Fibroblast of skin of abdomen (primary cell): Measurements from ENCODE around the gene FAM83G.

ENCODE experiments used
- DNase-seq: peaks from one replicate; pipeline ENCODE4 v3.0.0-alpha.2; 2013

FAM83G gene

DNA sequence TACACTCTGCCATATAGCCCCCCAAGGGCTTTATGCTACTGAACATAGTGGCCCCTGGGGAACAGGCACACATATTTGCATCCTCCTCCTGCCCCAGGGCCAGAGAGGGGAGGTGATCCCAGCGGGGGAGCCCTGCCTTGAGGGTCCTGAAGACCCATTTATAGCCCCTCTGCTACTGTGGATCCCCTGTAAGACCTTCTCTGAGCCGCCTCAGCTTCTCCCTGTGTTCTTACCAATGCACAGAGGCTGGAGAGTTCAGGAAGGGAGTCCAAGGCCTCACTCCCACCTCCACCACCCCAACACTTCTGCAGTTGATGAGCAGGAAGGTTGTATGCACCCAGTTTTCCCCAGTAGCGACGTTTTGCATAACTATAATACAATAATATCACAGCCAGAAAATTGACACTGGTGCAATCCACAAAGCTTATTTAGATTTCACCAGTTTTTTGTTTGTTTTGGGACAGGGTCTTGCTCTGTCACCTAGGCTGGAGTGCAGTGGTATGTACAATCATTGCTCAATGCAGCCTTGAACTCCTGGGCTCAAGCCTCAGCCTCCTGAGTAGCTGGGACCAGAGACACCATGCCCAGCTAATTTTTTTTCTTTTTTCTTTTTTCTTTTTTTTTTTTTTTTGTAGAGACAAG lies 1.3 kb upstream of the FAM83G start:
- DNase-seq, result no peak

DNA sequence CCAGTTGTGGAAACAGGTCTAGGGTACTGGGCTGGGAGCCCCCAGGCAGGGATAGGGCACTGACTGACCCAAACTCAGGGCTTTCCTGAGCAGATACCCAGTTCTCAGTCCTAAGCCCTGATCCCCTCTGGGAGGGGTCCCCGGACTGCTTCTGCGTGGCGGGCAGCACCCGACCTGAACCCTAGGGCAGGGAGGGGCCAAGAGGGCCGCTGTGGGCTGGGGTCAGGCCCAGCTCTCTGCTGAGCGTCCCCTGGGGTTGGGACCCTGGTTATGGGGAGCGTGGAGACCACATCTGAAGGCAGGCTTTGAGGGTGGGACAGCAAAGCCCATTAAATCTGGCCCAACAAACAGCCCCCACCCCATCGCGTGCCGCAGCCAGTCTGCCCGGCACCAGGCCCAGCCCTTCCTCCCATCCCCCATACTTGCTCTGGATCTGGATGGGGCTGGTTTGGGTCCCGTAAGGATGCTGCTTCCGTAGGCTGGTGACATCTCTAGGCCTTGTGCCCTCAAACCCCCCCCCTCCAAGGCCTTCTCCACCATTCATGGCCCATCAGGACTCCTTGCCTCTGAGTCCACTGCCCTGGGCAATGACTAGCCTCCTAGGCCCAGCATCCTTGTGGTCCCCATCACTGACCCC lies 691 bp upstream of the FAM83G start:
- DNase-seq, result no peak

DNA sequence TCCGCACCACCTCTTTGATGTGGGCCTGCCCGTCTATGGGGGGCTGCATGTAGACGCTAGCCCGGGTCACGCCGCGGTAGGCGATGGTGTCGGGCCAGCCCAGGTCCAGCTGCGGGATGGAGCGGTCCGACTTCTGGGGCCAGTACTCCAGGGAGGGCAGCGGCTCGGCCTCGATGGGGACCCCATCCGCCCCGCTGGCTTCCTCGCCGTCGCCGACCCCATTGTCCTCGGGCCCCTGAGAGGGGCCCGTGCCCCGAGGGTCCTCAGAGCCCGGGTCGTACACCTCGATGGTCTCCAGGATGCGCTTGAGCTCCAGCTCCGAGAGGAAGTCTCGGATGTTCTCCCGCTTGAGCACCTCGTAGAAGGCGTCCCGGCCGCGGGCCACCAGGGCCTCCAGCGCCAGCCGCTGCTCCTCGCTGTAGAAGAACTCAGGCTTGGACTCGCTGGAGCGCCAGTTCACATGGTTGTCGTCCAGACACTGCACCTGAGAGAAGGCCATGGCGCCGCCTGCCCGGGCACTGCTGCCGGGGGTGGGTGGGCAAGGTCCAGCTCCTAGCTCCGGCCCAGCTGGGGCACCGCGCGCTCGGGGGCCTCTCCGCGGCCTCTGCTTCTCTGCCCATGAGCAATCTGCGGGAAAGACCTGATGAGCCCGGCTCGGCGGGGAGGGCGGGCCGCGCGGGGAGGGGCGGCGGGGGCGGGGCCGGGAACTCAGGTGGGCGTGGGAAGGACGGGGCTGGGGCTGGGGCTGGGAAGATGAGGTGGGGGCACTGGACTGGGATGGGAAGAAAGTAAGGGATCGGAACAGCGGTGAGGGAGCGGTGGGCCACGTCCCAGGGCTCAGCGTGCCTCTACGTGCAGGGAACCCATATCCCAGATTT lies 782 bp downstream of the FAM83G start:
- peak; percentile 35 for DNase-seq

DNA sequence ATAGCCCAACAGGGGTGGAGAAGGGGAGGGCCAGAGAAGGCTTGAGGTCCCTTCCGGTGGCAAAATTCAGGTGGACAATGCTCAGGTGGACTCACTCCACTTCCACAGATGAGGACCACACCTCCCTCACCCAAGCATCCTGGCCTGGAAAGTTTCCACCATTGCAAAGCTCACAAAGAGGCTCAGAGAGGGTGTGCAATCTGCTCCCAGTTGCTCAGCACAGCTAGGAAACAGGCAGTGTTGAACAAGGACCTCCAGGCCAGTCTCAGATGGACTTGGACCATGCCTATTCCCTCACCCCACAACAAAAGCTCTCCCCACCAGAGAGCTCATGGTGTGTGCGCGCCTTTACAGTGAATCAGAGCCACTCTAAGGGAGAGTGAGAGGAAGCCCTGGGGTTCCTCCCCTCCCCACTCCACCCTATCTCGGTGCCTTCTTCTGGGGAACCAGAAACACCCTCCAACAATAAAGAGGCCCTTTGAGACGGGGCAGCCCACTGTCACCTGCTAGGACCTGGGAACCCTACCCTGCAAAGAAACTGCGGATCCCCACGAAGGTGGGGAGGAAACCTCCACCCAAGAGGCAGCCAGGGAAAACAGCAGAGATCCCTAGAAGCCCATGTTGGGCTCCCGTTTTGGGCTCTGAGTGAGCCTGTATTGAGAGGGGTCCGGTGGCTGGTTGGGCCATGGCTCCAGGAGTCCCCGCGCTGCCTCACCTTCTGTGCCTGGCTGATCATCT lies 1.6 kb downstream of the FAM83G start:
- peak; percentile 51 for DNase-seq

DNA sequence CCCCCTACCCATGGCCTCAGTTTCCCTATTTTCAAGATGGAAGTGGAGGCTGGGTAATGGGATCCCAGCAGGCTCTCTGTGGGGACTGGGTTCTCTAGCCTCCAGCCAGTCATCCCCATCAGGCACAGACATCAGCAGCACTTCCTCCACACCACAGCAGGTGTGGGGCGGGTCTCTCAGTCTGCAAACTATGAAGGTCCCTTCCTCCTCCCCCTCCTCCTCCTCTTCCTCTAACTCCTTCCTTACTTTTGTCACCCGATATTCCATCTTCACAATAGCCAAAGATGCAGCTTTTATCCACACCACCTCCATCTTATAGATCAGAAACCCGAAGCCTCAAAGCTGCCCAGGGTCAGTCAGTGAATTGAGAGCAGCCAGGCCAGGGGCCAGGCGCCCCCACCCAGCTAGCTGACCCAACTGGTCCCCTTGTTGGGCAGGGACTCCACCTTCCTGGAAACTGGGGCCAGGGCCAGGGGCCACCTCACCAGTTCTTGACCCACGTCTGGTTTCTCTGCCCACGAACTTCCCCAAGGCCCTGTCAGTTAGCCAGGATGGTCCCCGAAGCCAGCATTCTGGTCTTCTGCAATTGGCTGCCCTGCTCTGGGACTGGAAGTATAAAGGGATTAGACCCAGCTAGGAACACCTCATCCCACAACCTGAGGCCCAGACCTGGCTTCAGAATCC lies 2.5 kb downstream of the FAM83G start:
- no peak for DNase-seq

DNA sequence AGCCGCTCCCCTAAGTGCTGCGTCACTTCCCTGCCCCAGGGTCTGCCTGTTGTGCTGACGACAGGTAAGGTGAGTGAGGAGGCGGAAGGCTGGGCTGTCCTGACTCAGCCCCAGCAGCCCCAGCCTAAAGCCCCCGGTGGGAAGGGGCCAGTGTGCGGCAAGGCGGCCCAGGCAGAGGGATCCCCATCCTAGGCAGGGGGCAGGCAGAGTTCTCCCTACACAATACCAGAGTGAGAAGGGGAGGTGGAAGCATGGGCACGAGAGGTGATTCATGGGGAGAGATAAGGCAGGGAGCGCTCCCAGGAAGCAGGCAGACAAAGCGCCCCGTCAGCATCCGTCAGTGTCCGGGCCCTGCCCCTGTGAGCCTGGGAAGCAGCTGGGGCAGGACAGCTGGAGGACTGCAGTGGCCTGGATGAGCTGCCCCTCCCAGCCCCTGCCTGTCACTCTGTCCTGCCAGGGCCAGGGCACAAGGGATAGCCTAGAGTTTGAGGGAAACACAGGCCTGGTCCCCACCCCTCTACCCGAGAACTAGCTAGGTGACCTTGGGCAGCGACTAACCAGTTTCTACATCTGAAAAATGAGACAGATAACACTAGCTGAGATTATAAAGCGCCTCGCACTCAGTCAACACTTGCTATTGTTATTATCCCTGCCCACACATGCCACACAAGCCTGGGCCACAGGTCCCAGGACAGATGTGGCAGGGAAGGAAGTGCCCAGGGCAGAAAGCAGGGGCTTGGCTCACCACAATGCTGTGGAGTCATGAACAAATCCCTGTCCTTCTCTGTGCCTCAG lies 3.8 kb downstream of the FAM83G start:
- peak; percentile 29 for DNase-seq

DNA sequence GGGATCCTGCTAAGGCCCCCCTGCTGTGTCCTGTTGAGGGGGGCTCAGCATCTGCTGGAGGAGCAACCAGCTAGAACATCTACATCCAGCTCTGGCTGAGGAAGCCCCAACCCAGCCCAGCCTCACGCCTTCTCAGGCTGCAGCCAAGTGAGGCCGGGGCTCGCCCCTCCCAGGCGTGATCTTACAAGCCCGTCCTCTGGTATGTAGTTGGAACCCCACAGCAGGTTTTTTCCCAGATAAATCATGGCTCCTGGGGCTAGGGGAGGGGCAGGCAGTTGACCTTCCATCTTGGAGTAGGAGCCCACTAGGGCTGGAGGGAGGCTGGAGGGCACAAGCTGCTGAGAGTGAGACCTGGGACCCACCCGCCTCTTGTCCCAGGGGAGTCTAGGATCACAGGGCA lies 4.7 kb downstream of the FAM83G start:
- no peak for DNase-seq

DNA sequence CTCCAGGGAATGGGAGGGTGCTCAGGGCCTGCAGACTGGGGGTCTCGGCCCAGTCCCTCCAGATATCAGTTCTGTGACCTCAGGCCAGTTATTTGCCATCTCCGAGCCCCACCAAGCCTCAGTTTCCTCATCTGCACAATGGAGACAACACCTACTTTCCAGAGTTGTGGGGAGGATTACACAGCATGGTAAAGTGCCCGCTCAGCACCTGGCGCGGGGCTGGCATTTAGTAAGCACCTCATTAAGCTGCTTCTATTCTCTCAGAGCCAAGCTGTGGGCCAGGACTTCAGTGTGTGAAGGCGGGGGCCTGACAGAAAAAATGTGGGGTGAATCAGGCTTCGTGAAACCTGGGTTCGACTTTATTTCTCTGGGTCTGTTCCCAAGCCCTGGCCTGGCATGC lies 5.2 kb downstream of the FAM83G start:
- no peak for DNase-seq

DNA sequence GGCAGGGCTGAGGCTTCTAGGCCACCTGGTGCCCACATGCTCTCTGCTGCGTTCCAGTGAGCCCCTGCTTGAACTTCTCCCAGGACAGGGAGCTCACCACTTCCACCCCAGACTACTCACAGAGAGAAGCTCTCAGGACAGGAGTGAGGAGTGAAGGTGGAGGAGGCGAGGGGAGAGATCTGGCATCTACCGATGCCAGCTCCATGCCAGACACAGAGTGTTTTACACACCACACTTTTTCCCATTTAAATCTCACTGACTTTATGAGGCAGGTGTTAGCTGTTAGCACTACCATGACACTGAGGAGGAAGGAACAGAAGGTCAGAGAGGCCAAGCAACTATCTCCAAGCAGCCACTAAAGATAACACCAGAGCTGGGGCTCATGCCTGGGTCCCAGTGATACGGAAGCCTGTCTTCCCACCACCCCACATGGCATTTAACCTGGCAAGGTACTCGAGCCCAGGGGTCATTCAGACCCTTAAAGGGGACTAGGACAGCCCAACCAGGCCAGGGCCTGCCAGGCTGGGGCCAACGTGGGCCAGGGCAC lies 6.8 kb downstream of the FAM83G start:
- DNase-seq, result no peak

DNA sequence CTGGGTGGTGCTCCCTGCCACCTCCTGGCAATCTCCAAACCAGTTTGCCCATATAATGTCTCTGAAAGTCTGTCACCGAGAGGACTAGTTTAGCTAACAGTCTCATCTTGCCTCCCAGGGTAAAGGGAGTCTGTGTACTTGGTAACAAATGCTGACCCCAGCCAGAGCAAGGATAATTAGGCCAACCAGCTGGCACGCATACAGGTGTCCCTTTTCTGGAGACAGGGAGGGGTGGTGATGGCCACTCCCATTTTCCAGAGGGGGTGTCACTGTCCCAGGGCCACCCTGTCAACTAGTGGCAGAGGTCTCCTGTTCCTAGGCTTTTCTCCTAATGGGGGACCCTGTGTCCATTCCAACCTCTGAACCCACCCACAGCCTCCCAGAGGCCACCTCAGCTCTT lies 8.1 kb downstream of the FAM83G start:
- no peak for DNase-seq

DNA sequence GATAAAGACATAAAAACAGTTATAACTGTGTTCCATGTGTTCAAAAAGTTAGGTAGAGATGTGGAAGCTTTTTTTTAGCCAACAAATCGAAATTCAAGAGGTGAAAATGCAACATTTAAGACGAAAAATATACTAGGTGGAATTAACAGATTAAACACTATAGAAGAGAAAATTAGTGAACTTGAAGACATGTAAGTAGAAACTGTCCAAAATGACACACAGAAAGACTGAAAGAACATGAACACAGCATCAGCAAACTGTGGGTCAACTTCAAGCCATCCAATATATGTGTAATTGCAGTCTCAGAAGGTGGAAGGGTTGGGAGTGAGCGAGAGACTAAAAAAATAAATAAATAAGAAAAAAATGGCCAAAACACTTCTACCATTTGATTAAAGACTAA lies 9.3 kb downstream of the FAM83G start:
- DNase-seq, result no peak

DNA sequence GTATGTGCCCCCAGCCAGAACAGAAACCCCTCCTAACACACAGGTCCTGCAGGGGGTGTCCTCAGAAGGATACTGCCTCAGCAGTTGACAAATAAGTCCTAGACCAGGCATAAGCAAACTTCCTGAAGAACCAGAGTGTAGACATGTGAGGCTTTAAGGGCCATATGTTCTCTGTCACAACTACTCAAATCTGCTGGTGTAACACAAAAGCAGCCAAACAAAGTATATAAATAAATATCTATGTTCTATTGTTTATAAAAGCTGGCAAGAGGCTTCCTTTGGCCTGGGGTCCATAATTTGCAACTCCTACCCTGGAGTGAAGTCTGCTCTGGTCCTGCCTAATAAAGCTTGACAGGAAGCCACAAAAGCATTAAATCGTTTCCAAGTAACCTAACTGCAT lies 9.9 kb downstream of the FAM83G start:
- no peak for DNase-seq

DNA sequence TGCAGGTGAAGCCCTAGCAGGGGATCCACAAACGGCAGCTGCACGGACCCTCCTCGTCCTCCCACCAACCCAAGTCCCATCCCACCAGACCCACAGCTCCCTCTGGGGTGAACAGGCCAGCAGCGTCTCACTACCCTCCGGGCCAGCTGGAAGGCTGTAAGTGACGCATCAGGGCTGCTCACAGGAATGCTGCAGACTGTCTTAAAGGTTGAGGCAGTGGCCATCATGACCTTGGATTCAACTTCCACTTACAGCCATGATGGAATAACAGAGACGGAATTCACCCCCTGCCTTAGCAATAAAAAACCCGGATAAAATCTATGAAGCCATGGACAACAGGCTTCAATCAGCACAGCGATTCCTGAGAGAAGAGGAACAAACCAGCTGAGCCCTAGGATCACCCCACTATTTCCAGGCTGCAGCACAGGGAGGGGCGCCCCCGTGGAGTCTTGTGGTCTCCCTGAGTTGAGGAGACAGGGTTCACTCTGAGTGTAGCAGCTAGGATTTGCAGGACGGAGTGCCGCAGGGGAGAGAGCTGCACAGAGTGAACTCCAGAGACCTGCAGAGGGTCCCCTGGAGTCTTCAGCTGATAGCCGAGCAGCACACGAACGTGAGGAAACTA lies 10.5 kb downstream of the FAM83G start:
- peak; percentile 42 for DNase-seq

DNA sequence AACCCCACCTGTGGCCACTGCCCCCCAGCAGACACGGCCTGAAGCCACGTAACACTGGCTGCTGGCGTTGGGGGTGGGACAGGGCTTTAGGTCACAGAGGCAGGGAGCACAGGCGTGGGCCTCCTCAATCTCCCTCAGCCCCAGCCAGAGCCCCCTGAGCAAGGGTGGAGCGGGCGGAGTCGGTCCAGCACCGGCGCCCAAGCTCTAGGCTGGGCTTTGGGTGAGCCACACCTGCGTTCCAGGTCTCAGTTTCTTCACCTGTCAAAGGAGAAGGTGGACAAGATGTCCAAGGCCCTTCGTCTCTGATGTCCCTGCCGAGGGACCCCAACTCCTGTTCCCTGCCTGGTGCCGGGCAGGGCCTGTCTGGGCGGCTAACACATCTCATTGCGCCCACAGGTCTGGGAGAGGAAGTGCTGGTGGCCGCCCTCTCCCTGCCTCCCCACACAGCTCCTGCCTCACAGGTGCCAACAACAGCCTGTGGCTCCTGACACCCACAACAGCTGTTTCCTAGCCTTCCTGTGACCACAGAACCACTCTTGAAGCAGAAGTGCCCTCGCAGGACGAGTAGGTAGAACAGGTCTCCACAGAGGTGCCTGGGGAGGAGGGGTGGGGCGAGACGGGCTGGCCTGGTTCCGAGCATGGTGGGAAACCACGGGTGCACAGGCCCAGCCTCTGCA lies 12.0 kb downstream of the FAM83G start:
- DNase-seq, result no peak

DNA sequence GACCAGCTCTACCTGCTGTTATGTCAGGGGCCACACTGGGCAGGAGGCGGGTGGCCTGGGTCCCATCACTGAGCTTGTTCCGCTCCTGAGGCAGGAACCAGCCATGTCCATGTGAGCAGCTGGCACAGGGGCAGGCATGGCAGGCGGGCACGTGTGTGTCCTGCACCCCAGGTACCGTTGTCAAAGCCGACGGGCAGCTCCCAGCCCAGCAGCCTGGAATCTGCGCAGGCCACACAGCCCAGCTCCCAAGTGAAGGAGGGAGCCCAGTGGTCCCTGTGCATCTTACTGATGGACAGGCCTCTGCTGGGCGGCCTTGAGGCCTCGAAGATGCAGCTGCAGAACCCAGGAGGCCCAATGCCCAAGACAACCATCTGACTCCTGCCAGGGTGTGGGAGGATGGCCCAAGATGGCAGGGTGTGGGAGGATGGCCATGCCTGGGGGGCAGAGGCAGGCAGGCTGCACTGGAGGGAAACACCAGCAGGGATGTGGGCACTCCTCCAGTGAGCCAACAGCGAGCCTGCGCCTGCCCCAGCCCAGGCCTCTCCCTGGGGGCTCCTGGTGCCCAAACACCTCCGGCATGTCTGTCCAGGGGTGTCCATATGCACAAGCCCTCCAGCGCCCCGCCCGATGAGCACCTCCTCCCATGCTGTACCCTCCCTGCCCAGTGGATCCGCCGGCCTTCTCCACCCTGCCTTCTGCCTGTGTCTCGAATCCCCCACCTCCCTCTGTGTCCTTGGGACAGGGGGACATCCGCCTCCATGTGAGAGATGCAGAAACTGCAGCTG lies 12.8 kb downstream of the FAM83G start:
- no peak for DNase-seq

DNA sequence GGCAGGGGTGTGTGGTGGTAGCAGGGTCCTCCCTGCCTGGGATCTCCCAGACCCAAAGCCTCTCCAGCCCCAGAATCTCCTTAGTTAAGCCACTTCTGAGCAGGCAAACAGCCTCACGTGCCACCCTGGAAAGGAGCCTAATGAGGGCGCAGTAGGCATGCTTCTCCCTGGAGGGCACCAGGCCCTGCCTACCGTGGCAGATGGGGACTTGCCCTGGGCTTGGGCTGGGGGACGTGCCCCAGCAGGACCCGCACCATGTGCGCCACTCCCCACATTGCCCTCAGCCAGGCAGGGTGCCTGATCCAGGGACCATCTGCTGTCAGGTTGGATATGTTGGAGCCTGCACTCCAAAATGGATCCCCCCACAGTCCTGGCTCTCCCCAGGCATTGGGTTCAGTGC lies 14.2 kb downstream of the FAM83G start:
- no peak for DNase-seq

DNA sequence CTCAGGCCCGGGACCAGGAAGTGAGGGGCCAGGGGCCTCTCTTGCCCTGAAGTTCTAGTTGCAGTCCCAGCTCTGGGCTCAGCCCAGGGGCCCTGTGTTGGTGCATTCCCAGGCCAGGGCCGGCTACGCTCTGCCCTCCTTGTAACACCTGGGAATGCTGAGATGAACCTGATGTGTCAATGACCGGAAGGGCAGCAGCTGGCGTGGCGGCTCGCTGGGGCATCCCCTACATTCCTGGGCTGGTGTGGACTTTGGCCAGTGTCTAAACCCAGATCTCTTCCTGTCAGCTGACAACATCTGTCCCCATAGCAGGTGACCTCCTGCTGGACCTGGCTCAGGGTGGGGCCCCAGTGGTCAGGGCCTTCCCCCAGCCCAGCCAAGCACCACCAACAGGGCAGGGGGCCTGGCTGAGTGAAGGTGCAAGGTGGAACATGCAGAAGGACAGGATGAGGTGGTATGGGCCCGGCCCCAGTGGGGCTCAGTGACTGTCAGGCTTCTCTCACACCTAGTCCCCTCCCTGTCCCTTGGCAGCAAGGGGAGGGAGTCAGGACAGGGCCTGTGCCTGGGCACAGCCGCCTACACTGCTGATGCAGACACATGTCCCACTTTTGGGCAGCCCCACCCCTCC lies 15.9 kb downstream of the FAM83G start:
- no peak for DNase-seq

DNA sequence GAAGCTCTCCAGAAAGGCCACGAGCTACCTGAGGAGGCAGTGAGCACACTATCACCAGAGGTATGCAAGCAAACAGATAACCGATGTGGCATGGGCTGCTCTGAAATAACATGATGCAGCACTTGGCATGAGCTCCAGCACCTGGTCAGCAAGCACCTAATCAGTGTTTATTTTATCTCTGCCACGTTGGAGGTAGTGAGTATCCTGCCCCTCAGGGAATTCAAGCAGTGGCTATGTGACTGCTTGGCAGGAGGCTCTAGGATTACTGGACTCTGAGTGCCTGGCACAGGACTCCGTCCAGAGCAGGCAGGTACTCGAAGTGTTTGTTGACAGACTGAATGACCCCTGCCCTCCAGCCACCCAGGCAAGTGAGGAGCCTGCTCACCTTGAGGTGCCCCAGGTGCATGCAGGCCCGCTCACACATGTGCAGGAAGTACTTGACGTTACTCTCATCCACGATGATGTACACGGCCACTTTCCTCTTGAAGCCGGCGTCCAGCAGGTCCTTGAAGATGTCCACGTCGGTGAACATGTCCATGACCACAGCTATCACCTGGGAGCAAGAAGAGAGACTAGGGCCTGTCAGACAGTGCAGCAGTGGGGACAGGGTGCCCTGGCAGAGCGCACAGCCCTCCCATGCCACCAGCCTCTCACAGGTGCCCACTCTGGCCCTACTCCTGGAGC lies 16.6 kb downstream of the FAM83G start:
- no peak for DNase-seq
